ENCODE measurements around the gene METTL15.

DNA sequence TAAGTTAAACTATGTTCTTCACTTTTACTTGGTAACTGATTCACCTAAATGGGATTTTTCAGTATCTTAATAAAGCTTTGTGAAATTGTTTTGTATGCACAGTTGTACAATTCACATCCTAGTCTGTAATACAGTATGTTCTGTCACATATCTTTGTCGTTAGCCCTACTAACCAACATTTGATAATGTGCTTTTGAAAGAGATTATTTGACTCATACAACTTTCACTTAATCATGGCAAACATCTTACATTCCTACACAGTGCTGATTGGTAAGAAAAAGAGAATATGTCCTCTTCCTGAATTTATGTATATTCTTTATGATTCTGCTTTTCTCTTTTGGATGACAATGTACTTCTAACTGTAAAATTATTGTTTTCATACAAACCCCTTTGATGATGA is 234.5 kb downstream of the METTL15 start:
- TF ChIP-seq CTCF (IDR thresholded peaks at IDR 0.05) (no peak), EZH2 (IDR thresholded peaks at IDR 0.05) (no peak), EZH2phosphoT487 (IDR thresholded peaks at IDR 0.05) (no peak)

Data from neural progenitor cell (in vitro differentiated cells).